HEK293 (cell line): ENCODE data around the gene CIART.

Experiments
- CTCF ChIP-seq: fragments of 450-650 bp; formaldehyde crosslinking; IDR thresholded peaks from 2 replicates; pipeline ENCODE4 v1.5.1; 2016; ENCODE audit warnings: missing biosample characterization, missing genetic modification characterization
- RBAK ChIP-seq: fragments of 450-650 bp; formaldehyde crosslinking; IDR thresholded peaks from 2 replicates; pipeline ENCODE4 v1.5.1; 2016; ENCODE audit warnings: missing biosample characterization, missing genetic modification characterization
- ZBTB7A ChIP-seq: fragments of 450-650 bp; formaldehyde crosslinking; IDR thresholded peaks from 2 replicates; pipeline ENCODE4 v1.5.1; 2016; ENCODE audit warnings: low read depth, missing biosample characterization, missing genetic modification characterization
- ZEB2 ChIP-seq: fragments of 450-650 bp; formaldehyde crosslinking; IDR thresholded peaks from 2 replicates; pipeline ENCODE4 v1.5.1; 2016; ENCODE audit warnings: missing biosample characterization, missing genetic modification characterization
- ZFP3 ChIP-seq: fragments of 450-650 bp; formaldehyde crosslinking; IDR thresholded peaks from 2 replicates; pipeline ENCODE4 v1.5.1; 2016; ENCODE audit warnings: low read depth, missing biosample characterization, missing genetic modification characterization
- ZNF138 ChIP-seq: fragments of 450-650 bp; formaldehyde crosslinking; IDR thresholded peaks from 2 replicates; pipeline ENCODE4 v1.5.1; 2016; ENCODE audit warnings: missing biosample characterization, missing genetic modification characterization, borderline replicate concordance
- ZNF175 ChIP-seq: fragments of 450-650 bp; formaldehyde crosslinking; IDR thresholded peaks from 2 replicates; pipeline ENCODE4 v1.5.1; 2016; ENCODE audit warnings: missing biosample characterization, missing genetic modification characterization
- ZNF184 ChIP-seq: fragments of 450-650 bp; IDR thresholded peaks from 2 replicates; pipeline ENCODE4 v1.5.1; 2018; ENCODE audit warnings: missing biosample characterization, mild to moderate bottlenecking, missing genetic modification characterization
- ZNF24 ChIP-seq: fragments of 450-650 bp; formaldehyde crosslinking; IDR thresholded peaks from 2 replicates; pipeline ENCODE4 v1.5.1; 2016; ENCODE audit warnings: missing biosample characterization, missing genetic modification characterization
- ZNF292 ChIP-seq: fragments of 450-650 bp; formaldehyde crosslinking; IDR thresholded peaks from 2 replicates; pipeline ENCODE4 v1.5.1; 2016; ENCODE audit warnings: low read depth, missing biosample characterization, missing genetic modification characterization, borderline replicate concordance
- ZNF362 ChIP-seq: fragments of 450-650 bp; formaldehyde crosslinking; IDR thresholded peaks from 2 replicates; pipeline ENCODE4 v1.5.1; 2016; ENCODE audit warnings: missing biosample characterization, missing genetic modification characterization
- ZNF785 ChIP-seq: fragments of 450-650 bp; formaldehyde crosslinking; IDR thresholded peaks from 2 replicates; pipeline ENCODE4 v1.5.1; 2016; ENCODE audit warnings: missing biosample characterization, missing genetic modification characterization
- TF ChIP-seq, protein P1 (sequence below): fragments of 450-650 bp; formaldehyde crosslinking; IDR thresholded peaks from 2 replicates; pipeline ENCODE4 v1.5.1; 2016; ENCODE audit warnings: missing biosample characterization, missing genetic modification characterization, borderline replicate concordance
- TF ChIP-seq, protein P2 (sequence below): fragments of 450-650 bp; formaldehyde crosslinking; IDR thresholded peaks from 2 replicates; pipeline ENCODE4 v1.5.1; 2016; ENCODE audit warnings: missing biosample characterization, missing genetic modification characterization

- TF ChIP-seq ZEB2 (tag by site-specific recombination) (no peak), ZNF184 (no peak), RBAK (no peak), CTCF (tag by site-specific recombination) (no peak), ZNF362 (tag by site-specific recombination) (no peak), ZNF292 (tag by site-specific recombination) (no peak), ZNF175 (no peak), ZNF24 (tag by site-specific recombination) (no peak), ZNF138 (tag by site-specific recombination) (no peak), ZNF785 (tag by site-specific recombination) (no peak), ZBTB7A (tag by site-specific recombination) (no peak), ZFP3 (tag by site-specific recombination) (no peak)
- TF ChIP-seq, protein P1, sequence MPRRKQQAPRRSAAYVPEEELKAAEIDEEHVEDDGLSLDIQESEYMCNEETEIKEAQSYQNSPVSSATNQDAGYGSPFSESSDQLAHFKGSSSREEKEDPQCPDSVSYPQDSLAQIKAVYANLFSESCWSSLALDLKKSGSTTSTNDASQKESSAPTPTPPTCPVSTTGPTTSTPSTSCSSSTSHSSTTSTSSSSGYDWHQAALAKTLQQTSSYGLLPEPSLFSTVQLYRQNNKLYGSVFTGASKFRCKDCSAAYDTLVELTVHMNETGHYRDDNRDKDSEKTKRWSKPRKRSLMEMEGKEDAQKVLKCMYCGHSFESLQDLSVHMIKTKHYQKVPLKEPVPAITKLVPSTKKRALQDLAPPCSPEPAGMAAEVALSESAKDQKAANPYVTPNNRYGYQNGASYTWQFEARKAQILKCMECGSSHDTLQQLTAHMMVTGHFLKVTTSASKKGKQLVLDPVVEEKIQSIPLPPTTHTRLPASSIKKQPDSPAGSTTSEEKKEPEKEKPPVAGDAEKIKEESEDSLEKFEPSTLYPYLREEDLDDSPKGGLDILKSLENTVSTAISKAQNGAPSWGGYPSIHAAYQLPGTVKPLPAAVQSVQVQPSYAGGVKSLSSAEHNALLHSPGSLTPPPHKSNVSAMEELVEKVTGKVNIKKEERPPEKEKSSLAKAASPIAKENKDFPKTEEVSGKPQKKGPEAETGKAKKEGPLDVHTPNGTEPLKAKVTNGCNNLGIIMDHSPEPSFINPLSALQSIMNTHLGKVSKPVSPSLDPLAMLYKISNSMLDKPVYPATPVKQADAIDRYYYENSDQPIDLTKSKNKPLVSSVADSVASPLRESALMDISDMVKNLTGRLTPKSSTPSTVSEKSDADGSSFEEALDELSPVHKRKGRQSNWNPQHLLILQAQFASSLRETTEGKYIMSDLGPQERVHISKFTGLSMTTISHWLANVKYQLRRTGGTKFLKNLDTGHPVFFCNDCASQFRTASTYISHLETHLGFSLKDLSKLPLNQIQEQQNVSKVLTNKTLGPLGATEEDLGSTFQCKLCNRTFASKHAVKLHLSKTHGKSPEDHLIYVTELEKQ (tag by site-specific recombination), result no peak
- TF ChIP-seq, protein P2, sequence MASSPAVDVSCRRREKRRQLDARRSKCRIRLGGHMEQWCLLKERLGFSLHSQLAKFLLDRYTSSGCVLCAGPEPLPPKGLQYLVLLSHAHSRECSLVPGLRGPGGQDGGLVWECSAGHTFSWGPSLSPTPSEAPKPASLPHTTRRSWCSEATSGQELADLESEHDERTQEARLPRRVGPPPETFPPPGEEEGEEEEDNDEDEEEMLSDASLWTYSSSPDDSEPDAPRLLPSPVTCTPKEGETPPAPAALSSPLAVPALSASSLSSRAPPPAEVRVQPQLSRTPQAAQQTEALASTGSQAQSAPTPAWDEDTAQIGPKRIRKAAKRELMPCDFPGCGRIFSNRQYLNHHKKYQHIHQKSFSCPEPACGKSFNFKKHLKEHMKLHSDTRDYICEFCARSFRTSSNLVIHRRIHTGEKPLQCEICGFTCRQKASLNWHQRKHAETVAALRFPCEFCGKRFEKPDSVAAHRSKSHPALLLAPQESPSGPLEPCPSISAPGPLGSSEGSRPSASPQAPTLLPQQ (tag by site-specific recombination), result no peak
These were observed 10.9 kb upstream of the CIART start for GRCh38 chr1:150271291-150271959.
